OCI-M2 (cell line): ENCODE results near the gene TAL1.

Source experiments
- DNase-seq: peaks from one replicate; lab custom pipeline; 2025; ENCODE audit not compliant: unreplicated experiment; lab: John Stamatoyannopoulos, UW

TAL1 gene

GRCh38 chr1:47178020-47178419 lies 54.0 kb downstream of the TAL1 start:
- DNase-seq = no peak

DNA sequence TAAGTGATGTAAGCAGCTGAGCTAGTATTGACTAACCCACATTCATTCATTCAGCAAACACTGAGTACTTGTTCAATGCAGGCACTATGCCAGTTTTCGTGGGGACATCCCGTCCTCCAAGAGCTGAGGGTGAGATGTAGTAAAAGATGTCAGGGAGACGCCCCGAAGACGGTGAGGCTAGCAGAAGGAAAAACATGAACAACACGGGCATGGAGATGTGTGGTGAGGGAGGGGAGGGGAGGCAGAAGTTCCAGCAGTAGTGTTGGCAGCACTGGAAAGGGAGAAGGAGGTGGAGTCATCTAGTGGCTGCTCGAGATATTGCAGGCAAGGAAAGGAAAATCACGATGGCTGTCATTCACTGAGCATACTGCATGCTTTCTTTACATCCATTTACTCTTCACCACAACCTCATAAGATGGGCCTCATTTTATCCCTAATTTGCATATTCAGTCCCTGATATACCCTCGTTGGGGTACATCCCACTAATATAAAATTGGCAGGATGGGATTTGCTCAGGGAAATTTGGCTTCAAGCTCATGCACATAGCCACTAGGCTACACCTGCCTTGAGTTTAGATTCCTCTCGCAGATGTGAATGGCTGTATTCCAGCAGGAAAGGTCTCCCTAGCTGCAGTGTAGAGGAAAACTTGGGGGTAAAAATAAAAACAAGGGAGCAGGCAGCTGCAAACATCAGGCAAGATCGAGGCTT lies 56.6 kb downstream of the TAL1 start:
- no peak for DNase-seq

GRCh38 chr1:47174656-47175020 lies 57.4 kb downstream of the TAL1 start:
- no peak for DNase-seq

DNA sequence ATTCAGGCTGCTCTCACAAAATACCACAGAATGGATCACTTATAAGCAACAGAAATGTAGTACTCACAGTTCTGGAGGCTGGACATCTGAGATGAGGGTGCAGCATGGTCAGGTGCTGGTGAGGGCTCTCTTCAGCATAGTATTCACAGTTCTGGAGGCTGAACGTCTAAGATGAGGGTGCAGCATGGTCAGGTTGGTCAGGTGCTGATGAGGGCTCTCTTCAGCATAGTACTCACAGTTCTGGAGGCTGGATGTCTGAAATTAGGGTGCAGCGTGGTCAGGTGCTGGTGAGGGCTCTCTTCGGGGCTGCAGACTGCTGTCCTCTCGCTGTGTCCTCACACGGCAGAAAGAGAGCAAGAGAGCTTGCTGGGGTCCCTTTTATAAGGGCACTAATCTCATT lies 59.2 kb downstream of the TAL1 start:
- DNase-seq = no peak
